SK-N-DZ (cell line): ENCODE data around the gene PROSER2.
"Not testable (repeated sequence)": the region's sequence is repeated elsewhere in the genome, so short reads cannot be mapped to it uniquely, and the experiment has no call there.

Experiments used
- DNase-seq: peaks from one replicate; pipeline ENCODE4 v3.0.0-alpha.2; 2015; ENCODE audit warnings: low spot score

PROSER2 gene

DNA sequence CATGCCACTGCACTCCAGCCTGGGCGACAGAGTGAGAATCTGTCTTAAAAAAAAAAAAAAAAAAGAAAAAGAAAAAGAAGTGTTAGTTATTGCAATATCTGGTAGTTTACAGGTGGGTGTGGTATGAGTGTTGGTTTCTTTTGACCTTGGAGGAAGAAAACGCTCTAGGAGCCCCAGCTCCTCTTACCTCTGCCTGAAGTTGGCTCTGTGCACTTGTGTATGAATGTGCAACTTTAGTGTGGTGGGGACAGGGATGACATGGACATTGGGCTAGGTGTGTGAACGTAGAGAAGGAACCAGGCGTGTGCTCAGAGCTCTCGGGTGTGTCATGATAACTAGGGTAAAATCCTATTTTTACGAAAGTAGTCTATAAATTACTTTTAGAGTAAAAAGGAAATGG is 11.9 kb downstream of the PROSER2 start:
- no peak for DNase-seq

DNA sequence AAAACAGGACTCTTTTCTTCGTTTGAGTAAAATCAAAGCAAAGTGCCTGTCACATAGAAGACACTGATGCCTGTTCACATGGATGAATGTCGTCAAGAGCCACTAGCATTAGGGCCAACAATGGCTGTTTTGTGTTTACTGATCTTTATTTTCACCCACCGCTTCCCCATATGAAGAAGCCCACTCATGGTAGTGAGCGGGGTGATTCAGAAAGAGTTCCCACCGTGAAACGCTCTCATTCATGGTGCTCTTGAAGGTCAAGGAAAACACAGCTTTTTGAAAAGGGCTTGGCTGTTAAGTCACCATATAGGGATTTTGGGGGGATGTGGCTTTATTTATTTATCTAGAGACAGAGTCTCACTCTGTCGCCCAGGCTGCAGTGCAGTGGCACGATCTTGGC is 12.5 kb downstream of the PROSER2 start:
- DNase-seq: no peak

DNA sequence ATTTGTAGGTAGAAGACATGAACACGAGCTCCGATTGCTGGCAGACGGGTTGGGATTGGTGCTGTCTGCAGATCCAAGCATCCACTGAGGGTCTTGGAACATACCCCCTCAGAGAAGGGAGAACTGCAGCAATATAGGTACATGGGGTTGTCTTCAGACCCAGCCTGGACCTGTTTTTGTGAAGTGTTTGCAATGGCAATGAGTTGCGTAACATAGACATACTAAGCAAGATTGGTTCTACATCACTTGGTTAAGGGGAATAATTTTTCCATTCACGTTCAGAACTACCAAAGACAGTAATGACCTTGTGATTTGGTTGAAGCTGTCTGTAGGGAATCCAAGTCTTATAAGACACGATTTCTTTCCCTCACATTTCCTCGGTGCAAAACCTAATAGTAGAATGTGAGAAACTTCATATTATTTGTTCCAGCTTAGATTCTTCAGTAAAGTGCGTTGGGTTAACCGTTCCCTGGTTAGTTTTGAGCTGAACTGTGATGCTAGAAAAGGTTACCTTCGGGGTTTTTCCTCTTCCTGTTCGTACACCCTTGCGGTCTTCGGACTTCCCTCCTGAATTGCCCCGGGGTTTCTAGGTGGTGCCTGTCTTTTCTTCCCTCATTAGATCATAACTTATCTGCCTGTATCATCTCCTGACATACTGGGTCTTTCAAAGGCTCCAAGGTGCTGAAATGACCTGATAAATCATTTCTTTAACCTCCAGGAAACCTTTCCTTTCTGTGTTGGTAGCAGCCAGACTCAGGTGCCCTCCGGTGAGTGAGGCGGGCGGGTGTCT is 14.4 kb downstream of the PROSER2 start:
- no peak for DNase-seq

DNA sequence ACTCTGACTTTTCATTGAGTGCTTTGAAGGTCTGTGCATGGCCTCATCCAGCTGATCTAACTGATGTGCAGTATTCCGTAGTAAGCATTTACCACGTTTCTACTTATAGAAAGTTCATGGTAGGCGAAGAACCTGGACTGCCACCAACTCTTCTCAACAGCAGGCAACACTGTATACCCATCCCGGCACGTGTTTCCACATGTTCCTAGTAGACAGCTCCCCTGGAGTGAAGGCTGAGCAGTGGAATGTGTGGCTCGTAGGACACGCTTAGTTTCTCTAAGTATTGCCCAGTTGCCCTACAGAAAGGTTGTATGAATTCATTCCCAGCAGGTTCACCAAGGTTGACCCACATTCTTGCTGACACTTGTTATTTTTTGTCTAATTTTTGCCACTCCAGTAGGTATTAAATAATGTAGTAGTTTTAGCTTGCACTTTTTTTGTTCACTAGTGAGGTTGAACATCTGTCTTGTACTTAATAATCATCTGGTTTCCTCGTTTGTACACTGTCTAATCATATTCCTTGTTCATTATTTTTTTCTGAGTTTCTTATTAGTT is 15.2 kb downstream of the PROSER2 start:
- DNase-seq: no peak

DNA sequence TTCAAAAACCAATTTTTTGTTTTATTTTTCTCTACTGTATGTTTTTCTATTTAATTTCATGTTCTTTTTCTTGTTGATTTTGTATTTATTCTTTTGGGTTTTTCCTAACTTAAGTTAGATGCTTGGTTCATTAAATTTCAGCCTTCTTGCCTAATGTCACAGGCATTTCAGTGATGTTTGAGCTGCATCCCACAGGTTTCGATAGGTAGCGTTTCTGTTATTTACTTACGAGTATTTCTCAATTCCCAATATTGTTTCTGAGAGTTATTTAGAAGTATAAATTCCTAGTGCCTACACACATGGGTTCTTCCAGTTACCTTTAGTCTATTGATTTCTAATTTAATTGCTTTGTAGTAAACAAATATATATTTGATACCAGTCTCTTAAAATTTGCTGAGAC is 18.2 kb downstream of the PROSER2 start:
- DNase-seq: no peak

DNA sequence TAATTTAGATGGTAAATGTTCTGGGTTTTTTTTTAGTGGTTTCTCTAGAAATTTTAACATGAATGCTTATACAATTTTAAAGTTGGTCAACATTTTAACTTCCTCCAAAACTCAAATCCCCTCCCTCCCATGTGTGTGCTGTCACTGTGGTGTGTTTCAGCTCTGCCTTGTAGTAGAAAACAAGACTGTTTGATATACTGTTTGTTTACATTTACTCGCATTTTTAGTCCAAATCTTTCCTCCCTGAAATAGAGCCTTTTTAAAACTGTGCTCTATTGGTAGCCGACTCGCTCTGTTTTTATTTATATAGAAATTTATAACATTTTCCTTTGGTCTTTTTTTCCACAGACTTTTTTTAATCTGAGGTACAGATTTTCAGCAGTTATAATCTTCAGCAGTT is 19.3 kb downstream of the PROSER2 start:
- no peak for DNase-seq

DNA sequence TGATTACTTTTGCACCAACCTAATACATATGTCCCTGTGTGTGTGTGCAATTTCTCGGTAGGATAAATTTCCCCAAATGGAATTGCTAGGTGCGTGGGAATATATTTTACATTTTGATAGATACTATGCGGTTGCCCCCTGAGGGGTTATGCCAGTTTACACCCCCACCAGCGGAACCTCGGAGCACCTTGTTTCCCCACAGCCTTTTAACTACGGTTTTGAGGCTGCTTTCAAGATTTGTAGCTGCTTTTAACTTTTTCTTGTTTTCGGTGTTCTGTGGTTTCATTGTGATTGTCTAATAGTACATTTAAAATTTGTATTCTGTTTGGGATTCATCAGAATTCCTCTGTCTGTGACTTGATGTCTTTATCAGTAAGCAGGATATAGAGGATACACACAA is 22.0 kb downstream of the PROSER2 start:
- DNase-seq: no peak

DNA sequence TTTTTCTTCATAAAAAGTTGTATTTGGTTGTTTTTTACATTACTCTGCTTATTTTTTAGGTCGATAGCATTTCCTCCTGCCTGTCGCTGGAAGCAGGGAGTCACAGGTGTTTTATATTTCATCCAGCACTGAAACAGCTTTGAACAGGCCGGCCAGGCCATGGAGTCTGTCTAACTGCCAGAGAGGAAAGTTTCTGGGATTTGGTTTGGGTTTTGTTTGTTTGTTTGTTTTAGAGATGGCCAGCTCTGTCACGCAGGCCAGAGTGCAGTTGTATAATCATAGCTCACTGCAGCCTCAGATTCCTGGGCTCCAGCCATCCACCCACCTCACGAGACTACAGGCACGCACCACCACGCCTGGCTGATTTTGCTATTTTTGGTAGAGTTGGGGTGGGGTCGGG is 23.4 kb downstream of the PROSER2 start:
- DNase-seq: no peak

DNA sequence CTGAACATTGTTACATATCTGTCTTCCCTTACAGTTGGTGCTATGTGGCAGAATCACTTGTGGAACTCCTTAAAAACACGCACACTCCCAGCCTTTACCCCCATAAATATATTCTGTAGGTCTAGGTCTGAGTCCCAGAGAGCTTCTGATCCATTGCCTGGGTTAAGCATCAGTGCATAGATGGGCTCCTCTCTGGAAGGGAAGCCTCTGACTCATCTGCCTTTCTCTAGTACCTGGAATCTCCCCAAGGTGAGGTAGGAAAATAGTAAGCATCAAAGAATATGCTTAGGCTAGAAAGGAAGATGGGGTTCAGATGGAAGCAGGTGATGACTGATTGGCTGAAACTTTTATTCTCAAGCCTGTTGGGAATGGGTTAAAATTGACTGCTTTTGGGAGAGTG is 26.1 kb downstream of the PROSER2 start:
- no peak for DNase-seq

DNA sequence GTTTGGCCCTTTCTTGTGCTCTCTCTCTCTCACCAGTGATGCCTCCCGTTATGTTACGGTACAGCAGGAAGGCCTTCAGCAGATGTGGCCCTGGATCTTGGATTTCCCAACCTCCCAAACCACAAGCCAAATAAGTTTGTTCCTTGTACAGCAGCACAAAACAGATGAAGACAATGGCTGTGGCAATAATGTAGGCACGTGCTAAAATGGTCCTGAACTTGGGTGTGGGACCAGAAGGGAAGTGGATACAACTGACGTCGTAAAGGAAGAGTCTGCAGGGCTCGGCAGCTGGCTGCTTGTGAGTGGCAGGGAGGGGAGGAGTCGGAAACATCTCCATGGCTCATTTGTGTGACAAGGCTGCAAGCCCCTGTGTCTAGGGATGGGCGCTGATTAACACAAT is 26.8 kb downstream of the PROSER2 start:
- no peak for DNase-seq

DNA sequence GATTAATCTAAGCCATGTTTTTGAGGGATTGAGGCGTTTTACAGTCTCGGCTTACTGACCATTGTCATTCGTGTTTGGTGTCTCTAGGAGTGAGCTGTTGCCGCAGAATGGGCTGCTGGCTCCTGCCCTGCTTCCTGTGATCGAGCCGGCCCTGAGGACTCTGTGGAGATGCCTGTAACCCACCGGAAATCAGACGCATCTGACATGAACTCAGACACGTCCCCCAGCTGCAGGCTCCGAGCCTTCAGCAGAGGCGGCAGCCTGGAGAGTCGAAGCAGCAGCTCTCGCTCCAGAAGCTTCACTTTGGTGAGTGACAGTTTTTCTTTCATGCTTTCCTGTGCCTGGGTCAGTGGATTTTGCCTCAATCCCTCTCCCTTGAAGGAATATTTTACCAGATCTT is 28.8 kb downstream of the PROSER2 start:
- no peak for DNase-seq

DNA sequence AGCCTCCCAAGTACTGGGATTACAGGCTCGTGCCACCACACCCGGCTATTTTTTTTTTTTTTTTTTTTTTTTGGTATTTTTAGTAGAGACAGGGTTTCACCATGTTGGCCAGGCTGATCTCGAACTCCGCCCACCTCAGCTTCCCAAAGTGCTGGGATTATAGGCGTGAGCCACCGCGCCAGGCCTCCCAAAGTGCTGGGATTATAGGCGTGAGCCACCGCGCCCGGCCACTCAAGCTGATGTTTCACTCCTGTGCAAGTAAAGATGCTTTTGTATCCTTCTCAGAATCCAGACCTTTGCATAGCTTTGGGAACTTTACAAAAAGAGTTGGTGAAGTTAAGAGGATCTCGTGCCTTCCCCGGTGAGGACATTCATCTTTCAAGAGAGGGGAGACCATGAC is 29.5 kb downstream of the PROSER2 start:
- DNase-seq: not testable (repeated sequence)

DNA sequence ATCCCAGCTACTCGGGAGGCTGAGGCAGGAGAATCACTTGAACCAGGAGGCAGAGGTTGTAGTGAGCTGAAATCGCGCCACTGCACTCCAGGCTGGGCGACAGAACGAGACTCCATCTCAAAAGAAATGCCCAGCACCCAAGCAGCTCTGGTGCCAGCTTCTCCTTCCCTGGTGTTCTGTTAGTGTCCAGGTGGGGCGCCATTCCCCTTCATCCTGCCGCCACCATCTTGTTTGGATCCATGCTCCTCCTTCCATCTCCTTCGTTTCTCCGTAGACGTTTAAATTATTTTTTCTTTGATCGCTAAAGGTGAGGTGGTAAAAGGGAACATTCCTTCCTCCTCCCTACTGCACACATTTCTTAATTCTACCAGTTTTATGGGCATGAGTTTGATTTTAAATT is 30.3 kb downstream of the PROSER2 start:
- no peak for DNase-seq

DNA sequence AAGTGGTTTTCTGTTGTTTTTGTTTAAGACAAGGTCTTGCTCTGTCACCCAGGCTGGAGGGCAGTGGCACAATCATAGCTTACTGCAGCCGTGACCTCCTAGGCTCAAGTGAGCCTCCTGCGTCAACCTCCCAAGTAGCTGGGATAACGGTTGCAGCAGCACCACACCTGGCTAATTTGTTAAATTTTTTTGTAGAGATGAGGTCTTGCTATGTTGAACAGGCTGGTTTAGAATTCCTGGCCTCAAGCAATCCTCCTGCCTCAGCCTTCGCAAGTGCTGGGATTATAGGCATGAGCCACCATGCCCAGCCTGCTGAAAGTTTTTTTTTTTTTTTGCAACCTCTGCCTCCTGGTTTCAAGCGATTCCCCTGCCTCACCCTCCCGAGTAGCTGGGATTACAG is 31.1 kb downstream of the PROSER2 start:
- DNase-seq: no peak

DNA sequence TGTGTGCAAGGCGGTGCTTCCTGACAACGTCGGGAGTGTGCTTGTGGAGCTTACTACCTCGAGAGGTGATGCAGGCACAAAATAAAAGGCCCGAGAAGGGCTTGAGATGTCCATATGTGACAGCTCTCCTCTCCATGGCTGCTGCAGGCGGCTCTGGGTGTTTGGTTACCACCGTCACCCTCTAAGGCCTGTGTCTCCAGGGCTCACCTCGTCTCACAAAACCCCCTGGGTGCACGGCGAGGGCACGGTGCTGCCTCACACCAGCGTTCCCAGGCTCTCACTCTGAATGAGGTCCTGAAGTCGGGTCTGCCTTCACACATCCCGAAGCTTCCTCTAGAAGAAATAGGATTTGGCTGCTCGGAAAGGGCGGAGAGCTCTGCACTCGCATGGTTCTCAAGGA is 32.9 kb downstream of the PROSER2 start:
- no peak for DNase-seq

DNA sequence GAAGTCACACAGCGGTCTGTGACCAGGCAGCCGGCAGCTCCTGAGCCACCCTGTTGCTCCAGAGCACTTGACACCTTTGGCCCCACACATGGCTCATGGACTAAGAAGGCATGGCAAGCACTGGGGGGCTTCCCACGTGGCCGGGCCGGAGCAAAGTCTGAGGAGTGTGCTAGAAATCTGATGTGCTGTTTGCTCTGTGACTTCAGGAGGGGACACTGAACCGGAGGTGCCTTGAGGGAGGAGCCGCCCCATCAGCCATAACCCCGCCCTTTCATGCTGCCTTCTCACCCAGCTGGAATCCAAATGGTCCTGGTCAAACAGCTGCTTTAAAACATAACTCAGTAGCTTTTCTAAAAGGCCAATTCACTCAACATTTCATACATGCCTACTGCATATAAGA is 33.5 kb downstream of the PROSER2 start:
- DNase-seq: no peak

DNA sequence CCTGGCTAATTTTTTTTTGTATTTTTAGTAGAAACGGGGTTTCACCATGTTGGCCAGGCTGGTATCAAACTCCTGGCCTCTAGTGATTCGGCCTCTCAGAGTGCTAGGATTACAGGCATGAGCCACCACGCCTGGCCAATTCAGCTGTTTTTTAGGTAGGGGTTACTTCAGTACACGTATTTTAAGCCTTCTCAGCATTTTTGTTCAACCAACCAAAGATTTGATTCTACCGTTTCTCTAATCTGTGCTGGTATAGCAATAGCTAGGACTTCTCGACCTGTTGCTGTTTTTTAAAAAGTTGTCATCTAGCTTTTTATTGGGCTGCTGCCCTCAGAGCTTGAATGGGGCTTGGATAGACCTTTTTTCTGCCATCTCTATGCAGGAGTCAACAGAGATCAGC is 34.9 kb downstream of the PROSER2 start:
- no peak for DNase-seq

DNA sequence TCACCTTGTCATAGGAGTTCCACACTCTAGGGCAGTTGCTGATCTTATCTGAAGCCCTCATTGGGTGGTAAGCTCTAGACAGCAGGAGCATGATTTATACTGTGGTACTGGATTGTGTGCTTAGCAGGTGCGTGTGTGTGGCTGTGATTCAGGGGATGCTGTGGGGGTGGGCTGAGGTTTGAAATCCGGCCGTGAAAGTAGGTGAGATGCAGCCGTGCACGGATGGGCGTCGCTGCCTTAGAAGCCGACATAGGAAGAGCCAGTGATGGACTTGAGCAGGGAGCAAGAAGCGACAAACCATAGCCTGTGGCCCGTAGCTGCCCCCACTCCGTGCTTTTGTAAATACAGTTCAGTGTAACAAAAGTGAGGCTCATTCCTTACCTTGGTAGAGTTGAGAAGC is 38.2 kb downstream of the PROSER2 start:
- no peak for DNase-seq

DNA sequence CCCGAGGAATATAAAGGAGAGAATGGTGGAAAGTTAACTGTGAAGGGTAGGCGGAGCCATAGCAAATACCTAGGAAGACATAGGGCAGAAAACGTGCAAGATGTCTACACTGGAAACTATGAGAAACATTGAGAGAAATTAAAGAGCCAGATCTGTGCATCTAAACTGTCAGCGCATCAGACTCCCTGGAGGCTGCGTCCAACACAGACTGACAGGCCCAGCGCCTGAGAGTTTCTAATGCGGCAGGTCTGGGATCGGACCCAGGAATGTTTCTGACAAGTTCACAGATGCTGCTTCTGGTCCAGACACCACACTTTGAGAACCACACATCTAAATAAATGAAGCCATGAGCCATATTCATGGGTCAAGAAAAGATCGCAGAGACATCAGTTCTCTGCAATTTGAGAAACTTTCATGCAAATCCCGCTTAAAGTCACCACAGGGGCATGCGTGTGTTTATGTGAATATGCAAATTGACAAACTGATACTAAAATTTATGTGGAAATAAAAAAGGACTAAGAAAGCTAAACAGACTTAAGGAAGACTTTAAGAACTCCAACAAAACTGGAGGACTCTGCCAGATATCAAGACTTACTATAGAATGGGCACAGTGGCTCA is 38.8 kb downstream of the PROSER2 start:
- no peak for DNase-seq

DNA sequence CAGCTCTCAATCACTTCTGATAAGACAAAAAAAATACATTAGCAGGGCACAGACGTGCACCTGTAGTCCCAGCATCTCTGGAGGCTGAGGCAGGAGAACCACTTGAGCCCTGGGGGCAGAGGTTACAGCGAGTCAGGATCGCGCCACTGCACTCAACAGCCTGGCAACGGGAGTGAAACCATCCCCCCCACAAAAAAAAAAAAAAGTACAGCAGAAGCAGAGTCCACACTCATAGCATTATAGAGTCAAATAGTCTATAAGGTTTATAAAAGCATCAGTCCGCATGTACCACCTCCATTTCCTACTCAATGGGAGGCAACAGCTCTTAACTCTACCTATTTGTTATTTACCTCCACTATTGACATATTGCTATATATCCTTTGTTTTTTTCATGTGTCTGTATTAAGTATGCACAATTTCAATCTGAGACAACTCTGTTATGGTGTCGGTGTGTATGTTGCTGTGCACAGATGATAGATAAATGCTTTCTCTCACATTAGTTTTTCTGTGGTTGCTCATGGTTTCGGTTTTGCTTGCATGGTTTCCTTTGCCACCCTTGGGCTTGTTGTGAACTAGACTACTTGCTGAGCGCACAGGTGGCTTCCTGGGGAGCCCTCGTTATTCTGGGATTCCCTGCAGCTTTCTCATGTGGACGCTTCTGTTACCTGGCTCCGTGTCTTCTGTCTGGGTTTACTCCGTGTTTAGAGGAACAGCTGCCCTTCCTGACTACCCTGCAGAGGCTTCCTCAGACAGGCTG is 40.4 kb downstream of the PROSER2 start:
- DNase-seq: no peak

DNA sequence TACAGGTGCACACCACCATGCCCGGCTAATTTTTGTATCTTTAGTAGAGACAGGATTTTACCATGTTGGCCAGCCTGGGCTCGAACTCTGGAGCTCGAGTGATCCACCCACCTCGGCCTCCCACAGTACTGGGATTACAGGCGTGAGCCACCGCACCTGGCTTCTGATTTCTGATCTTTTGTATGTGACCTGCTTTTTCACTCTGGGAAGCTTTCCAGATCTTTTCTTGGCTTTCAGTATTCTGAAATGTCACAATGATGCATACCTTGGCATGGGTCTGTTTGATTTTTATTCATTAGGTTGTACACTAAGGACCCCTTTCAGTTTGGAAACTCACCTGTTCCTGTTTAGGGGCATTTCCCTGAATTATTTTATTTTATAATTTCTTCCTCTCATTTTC is 41.6 kb downstream of the PROSER2 start:
- DNase-seq: no peak

DNA sequence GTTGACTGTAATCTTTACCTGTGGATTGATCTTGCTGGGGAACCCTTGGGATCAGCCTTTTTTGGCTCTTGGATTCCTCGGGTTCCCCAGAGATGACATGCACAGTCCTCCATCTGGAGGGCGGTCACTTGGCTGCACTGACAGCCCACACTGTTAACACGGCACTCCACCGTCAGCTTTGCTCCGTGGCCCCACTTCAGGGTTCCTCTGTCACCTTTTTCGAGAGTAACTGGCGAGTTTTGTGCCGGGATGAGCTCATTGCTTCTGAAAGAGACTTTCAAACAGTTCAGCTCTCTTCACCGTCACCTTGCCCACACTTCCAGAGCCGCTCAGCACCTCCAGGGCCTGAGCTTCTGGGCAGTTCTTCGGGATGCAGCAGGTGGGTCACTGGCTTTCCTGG is 42.4 kb downstream of the PROSER2 start:
- DNase-seq: no peak
